Measurements from ENCODE around the gene PPT1.

GRCh38 chr1:40023379-40023944 lies 73.6 kb downstream of the PPT1 start:
- TF ChIP-seq, protein P1, sequence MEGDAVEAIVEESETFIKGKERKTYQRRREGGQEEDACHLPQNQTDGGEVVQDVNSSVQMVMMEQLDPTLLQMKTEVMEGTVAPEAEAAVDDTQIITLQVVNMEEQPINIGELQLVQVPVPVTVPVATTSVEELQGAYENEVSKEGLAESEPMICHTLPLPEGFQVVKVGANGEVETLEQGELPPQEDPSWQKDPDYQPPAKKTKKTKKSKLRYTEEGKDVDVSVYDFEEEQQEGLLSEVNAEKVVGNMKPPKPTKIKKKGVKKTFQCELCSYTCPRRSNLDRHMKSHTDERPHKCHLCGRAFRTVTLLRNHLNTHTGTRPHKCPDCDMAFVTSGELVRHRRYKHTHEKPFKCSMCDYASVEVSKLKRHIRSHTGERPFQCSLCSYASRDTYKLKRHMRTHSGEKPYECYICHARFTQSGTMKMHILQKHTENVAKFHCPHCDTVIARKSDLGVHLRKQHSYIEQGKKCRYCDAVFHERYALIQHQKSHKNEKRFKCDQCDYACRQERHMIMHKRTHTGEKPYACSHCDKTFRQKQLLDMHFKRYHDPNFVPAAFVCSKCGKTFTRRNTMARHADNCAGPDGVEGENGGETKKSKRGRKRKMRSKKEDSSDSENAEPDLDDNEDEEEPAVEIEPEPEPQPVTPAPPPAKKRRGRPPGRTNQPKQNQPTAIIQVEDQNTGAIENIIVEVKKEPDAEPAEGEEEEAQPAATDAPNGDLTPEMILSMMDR (IDR thresholded peaks at IDR 0.05): no peak
- TF ChIP-seq POLR2A (IDR thresholded peaks at IDR 0.05): no peak

All from testis (tissue), 2 donors.